K562 (cell line): ENCODE data around the gene GCDH. TPM values are rescaled to one million over a fixed set of nuclear protein-coding genes. Genes with fewer than 3 reads are reported as not detected.

Source experiments
- ATAC-seq: fragments of 200-7000 bp; cut with Tn5 transposase; 3 replicates; pipeline ENCODE4 v1.9.1; 2020; ENCODE audit warnings: moderate library complexity
- BruUV-seq: library from RNA; stranded (reverse); fragments of 400-500 nt; replicated peaks from 2 replicates; lab custom pipeline; 2021; lab: Mats Ljungman, UMichigan
- CTCF ChIA-PET: fragments of 300-600 bp; formaldehyde crosslinking; extraction: SDS; loops from one replicate; lab custom pipeline; 2021; ENCODE audit warnings: low intra/inter-chr PET ratio; lab: Yijun Ruan, JAX
- POLR2A ChIA-PET: fragments of 300-600, 350-650 bp; sonication (Branson Sonifier 250); formaldehyde crosslinking; extraction: SDS; loops from one replicate; lab custom pipeline; 2021; ENCODE audit warnings: antibody characterized with exemption, inconsistent platforms; lab: Yijun Ruan, JAX
- DNase-seq, 4 experiments: peaks; one replicate each; pipeline versions ENCODE4 v3.0.0 to v3.0.0-alpha.2; 2011 to 2018; ENCODE audit warnings: low spot score in 3 of 4, mixed read lengths in 3 of 4; ENCODE audit errors: extremely low read depth in 1 of 4
- FAIRE-seq: peaks from 2 replicates; lab custom pipeline; 2011; peaks lifted over from hg19 to GRCh38; lab: Jason Lieb, UNC
- H2AFZ ChIP-seq: 2 replicates; pipeline ENCODE4 v1.6.0; 2011; ENCODE audit warnings: low read depth, low read length, control low read depth, inconsistent platforms
- H3K27ac ChIP-seq: fragments of 200-600 bp; 3 replicates; pipeline ENCODE4 v1.8.0; 2011; ENCODE audit warnings: low read depth, mild to moderate bottlenecking, control low read depth, inconsistent platforms, low read length, moderate library complexity, mixed read lengths; ENCODE audit errors: extremely low read depth
- H3K27me3 ChIP-seq, 2 experiments: fragments of 300-600 bp in 1 of 2; 2 replicates in 1 of 2; 3 replicates in 1 of 2; pipeline versions ENCODE4 v1.6.0 to v1.8.0; 2011; ENCODE audit warnings: inconsistent platforms in 2 of 2, low read length in 2 of 2, mild to moderate bottlenecking in 1 of 2, mixed read lengths in 1 of 2, moderate library complexity in 1 of 2; ENCODE audit not compliant: control insufficient read depth in 2 of 2, insufficient read depth in 2 of 2
- H3K36me3 ChIP-seq: fragments of 300-600 bp; 3 replicates; pipeline ENCODE4 v1.8.0; 2011; ENCODE audit warnings: mild to moderate bottlenecking, low read length, inconsistent platforms; ENCODE audit not compliant: control insufficient read depth, insufficient read depth
- H3K4me1 ChIP-seq, 2 experiments: fragments of 200-600 bp in 1 of 2; replicated peaks in 1 of 2; 2 replicates in 1 of 2; 3 replicates in 1 of 2; pipeline versions ENCODE4 v1.5.1 to v1.8.0; 2011; ENCODE audit warnings: inconsistent platforms in 2 of 2, low read length in 2 of 2, mild to moderate bottlenecking in 1 of 2, mixed read lengths in 1 of 2, moderate library complexity in 1 of 2; ENCODE audit not compliant: control insufficient read depth in 2 of 2, insufficient read depth in 2 of 2
- H3K4me2 ChIP-seq: 2 replicates; pipeline ENCODE4 v1.6.1; 2011; ENCODE audit warnings: low read length, control low read depth, inconsistent platforms, mixed read lengths; ENCODE audit not compliant: insufficient read depth
- H3K4me3 ChIP-seq: fragments of 200-600 bp; sonication (generic), shearing (Covaris generic); 2 replicates; pipeline ENCODE4 v1.5.1; 2016; ENCODE audit warnings: control low read depth, inconsistent platforms
- H3K79me2 ChIP-seq: fragments of 200-600 bp; 3 replicates; pipeline ENCODE4 v1.8.0; 2011; ENCODE audit warnings: low read length, inconsistent platforms; ENCODE audit not compliant: control insufficient read depth, insufficient read depth
- H3K9ac ChIP-seq, 2 experiments: 2 replicates each; pipeline versions ENCODE4 v1.6.0 to v1.6.1; 2011; ENCODE audit warnings: low read depth in 2 of 2, low read length in 2 of 2, control low read depth in 1 of 2, inconsistent platforms in 1 of 2, mild to moderate bottlenecking in 1 of 2, mixed read lengths in 1 of 2; ENCODE audit not compliant: insufficient read depth in 1 of 2
- H3K9me1 ChIP-seq: one replicate; pipeline ENCODE4 v1.6.0; 2011; ENCODE audit warnings: inconsistent platforms, mild to moderate bottlenecking, low read length, moderate library complexity; ENCODE audit not compliant: control insufficient read depth, insufficient read depth
- H3K9me3 ChIP-seq: replicated peaks from 2 replicates; pipeline ENCODE4 v1.5.1; 2011; ENCODE audit warnings: low read depth, low read length, inconsistent platforms; ENCODE audit not compliant: control insufficient read depth, insufficient read depth
- H4K20me1 ChIP-seq: replicated peaks from 2 replicates; pipeline ENCODE4 v1.6.1; 2011; ENCODE audit warnings: low read length, inconsistent platforms, mixed read lengths; ENCODE audit not compliant: control insufficient read depth, insufficient read depth
- MED1 ChIP-seq: sonication (generic); formaldehyde crosslinking; IDR thresholded peaks from 2 replicates; pipeline ENCODE4 v1.8.1; 2023; ENCODE audit warnings: missing genetic modification reagents, borderline replicate concordance
- MIER1 ChIP-seq: fragments of 450-650 bp; IDR thresholded peaks from 2 replicates; pipeline ENCODE4 v1.6.1; 2016; ENCODE audit warnings: antibody characterized with exemption, mild to moderate bottlenecking, low read depth
- ZFP91 ChIP-seq: sonication (generic); formaldehyde crosslinking; IDR thresholded peaks from 2 replicates; pipeline ENCODE4 v1.8.0; 2022; ENCODE audit warnings: mild to moderate bottlenecking, missing genetic modification reagents
- ZNF121 ChIP-seq: sonication (generic); formaldehyde crosslinking; conservative IDR thresholded peaks from 2 replicates; pipeline ENCODE4 v1.8.0; 2022; ENCODE audit warnings: missing genetic modification reagents
- ZNF184 ChIP-seq: sonication (generic); formaldehyde crosslinking; IDR thresholded peaks from 2 replicates; pipeline ENCODE4 v1.5.0; 2020; ENCODE audit warnings: missing genetic modification reagents
- WGBS: fragments of 100-300 bp; shearing (Covaris generic); methylation state at CpG from one replicate; pipeline ENCODE4 v1.1.6; 2016; ENCODE audit warnings: low coverage, mixed read lengths; ENCODE audit not compliant: insufficient coverage; ENCODE audit errors: missing lambda C conversion rate; 5-methylcytosine and 5-hydroxymethylcytosine counted together
- in situ Hi-C: fragments of 300-500 bp; cut with MboI; formaldehyde crosslinking; loops from 4 replicates; pipeline ENCODE4 v1.15.0; 2018; ENCODE audit warnings: inconsistent platforms, mixed read lengths
- intact Hi-C: fragments of 100-400 bp; cut with micrococcal nuclease; formaldehyde crosslinking; loops from 2 replicates; pipeline ENCODE4 v1.14.2; 2022
- polyA plus RNA-seq, 8 experiments: library from polyadenylated mRNA; depleted of rRNA in 4 of 8; stranded (reverse) in 5 of 8; unstranded in 3 of 8; fragments of >200 nt; fragmentation: Nextera tagmentation in 2 of 8; fragmentation: Illumina TruSeq in 1 of 8; extraction: Ambion mirVana in 2 of 8; extraction: Trizol in 1 of 8; gene quantifications; 2 replicates each; pipeline versions ENCODE4 v1.2.1 to v1.2.3, GENCODE V29; 2011 to 2014; ENCODE audit warnings: inconsistent platforms in 1 of 8, missing spikeins in 1 of 8
- total RNA-seq, 7 experiments: library from RNA; depleted of rRNA in 6 of 7; stranded (reverse); fragments of >200 nt in 6 of 7; fragmentation: Illumina TruSeq in 2 of 7; extraction: Trizol in 2 of 7; gene quantifications; 2 replicates each; pipeline versions ENCODE4 v1.2.1 to v1.2.3, GENCODE V29; 2011 to 2021; ENCODE audit warnings: low replicate concordance in 1 of 7
- TF ChIP-seq, protein P1 (sequence below): sonication (generic); formaldehyde crosslinking; IDR thresholded peaks from 2 replicates; pipeline ENCODE4 v1.8.0; 2022; ENCODE audit warnings: mild to moderate bottlenecking, missing genetic modification reagents

GCDH gene
- total and polyA plus RNA-seq, 9 of the 15 experiments (the other 6 are each of a cell fraction or from before 2014, with no cell fraction given), result 2.9 to 50.8 (median 19.1) TPM

GRCh38 chr19:12868540-12869112 lies 22.3 kb upstream of the GCDH start (continued):
- TF ChIP-seq, protein P1, sequence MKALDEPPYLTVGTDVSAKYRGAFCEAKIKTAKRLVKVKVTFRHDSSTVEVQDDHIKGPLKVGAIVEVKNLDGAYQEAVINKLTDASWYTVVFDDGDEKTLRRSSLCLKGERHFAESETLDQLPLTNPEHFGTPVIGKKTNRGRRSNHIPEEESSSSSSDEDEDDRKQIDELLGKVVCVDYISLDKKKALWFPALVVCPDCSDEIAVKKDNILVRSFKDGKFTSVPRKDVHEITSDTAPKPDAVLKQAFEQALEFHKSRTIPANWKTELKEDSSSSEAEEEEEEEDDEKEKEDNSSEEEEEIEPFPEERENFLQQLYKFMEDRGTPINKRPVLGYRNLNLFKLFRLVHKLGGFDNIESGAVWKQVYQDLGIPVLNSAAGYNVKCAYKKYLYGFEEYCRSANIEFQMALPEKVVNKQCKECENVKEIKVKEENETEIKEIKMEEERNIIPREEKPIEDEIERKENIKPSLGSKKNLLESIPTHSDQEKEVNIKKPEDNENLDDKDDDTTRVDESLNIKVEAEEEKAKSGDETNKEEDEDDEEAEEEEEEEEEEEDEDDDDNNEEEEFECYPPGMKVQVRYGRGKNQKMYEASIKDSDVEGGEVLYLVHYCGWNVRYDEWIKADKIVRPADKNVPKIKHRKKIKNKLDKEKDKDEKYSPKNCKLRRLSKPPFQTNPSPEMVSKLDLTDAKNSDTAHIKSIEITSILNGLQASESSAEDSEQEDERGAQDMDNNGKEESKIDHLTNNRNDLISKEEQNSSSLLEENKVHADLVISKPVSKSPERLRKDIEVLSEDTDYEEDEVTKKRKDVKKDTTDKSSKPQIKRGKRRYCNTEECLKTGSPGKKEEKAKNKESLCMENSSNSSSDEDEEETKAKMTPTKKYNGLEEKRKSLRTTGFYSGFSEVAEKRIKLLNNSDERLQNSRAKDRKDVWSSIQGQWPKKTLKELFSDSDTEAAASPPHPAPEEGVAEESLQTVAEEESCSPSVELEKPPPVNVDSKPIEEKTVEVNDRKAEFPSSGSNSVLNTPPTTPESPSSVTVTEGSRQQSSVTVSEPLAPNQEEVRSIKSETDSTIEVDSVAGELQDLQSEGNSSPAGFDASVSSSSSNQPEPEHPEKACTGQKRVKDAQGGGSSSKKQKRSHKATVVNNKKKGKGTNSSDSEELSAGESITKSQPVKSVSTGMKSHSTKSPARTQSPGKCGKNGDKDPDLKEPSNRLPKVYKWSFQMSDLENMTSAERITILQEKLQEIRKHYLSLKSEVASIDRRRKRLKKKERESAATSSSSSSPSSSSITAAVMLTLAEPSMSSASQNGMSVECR, result 0 out of 2 replicates have a peak, but pooled peaks have one; percentile 14

- DNase-seq (no peak), ATAC-seq (no peak), FAIRE-seq (no peak)
- Histone ChIP-seq H3K4me2 (no peak overlapping the region), H3K4me3 (no peak overlapping the region), H3K9ac (no peak overlapping the region), H2AFZ (no peak overlapping the region), H3K9me1 (no peaks in the 10 kb centered on the region), H4K20me1 (no peaks in the 10 kb centered on the region), H3K4me1 (peaks cover 5 to 46% of the 10 kb centered on the region in 2 experiments; a peak in 4 of 5 replicates), H3K36me3 (peaks cover 18% of the 10 kb centered on the region; the same call in 2 of the 3 replicates), H3K27ac (no peak overlapping the region), H3K79me2 (no peaks in the 10 kb centered on the region), H3K9me3 (peaks cover 2% of the 10 kb centered on the region; the same call in 1 of the 2 replicates), H3K27me3 (no peaks in the 10 kb centered on the region)
- TF ChIP-seq ZNF121 (CRISPR knock-in tag) (peak; percentile 12; the same call in 1 of the 2 replicates), ZNF184 (CRISPR knock-in tag) (no peak), MIER1 (no peak), ZFP91 (no peak), MED1 (CRISPR knock-in tag) (no peak)
- in situ Hi-C loops (no loop called here), intact Hi-C loops (no loop called here)
- POLR2A ChIA-PET, result interaction anchor here (1.0 to 3.3 kb wide), 3 partner anchors 10 to 50 kb away, joined by 3 to 37 read pairs (median 23); partner anchors contain the start of genes DNASE2 and KLF1
- CTCF ChIA-PET, result no interaction called here
- BruUV-seq, result no TSS peak
- WGBS, result 39% methylated on average over 3 of the region's 3 CpGs
Measured at GRCh38 chr19:12871681-12872080, 19.3 kb upstream of the GCDH start.
